DND-41 (cell line): Measurements from ENCODE around the gene DLGAP1.

Experiments
- EZH2 ChIP-seq: IDR thresholded peaks from 3 replicates; pipeline ENCODE4 v1.6.1; 2012; ENCODE audit warnings: borderline replicate concordance, low read depth, mild to moderate bottlenecking, moderate library complexity, low read length, inconsistent platforms; ENCODE audit not compliant: severe bottlenecking
- TF ChIP-seq, protein P1 (sequence below): IDR thresholded peaks from 2 replicates; pipeline ENCODE4 v1.5.1; 2012; ENCODE audit warnings: borderline replicate concordance, low read length, moderate library complexity, mild to moderate bottlenecking; ENCODE audit not compliant: poor library complexity, severe bottlenecking; ENCODE audit errors: extremely low read depth

DNA sequence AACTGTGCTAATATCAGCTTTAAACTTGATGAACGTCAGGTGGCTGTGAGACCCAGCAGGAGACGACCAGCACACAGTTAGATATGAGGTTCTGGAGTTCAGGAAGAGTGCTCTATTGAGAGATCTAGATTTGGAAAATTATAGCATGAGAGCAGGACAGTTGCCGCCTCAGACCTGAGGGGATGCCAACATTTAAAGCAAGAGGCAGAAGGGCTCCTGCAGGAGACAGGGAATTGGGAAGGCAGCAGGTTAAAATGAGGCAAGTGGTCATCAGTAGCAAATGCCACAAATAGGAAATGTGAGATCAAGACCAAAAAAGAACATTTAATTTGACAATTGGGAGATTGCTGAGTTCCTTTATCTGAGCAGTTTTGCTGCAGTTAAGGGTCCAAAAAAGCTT lies 533.3 kb downstream of the DLGAP1 start:
- TF ChIP-seq, protein P1, sequence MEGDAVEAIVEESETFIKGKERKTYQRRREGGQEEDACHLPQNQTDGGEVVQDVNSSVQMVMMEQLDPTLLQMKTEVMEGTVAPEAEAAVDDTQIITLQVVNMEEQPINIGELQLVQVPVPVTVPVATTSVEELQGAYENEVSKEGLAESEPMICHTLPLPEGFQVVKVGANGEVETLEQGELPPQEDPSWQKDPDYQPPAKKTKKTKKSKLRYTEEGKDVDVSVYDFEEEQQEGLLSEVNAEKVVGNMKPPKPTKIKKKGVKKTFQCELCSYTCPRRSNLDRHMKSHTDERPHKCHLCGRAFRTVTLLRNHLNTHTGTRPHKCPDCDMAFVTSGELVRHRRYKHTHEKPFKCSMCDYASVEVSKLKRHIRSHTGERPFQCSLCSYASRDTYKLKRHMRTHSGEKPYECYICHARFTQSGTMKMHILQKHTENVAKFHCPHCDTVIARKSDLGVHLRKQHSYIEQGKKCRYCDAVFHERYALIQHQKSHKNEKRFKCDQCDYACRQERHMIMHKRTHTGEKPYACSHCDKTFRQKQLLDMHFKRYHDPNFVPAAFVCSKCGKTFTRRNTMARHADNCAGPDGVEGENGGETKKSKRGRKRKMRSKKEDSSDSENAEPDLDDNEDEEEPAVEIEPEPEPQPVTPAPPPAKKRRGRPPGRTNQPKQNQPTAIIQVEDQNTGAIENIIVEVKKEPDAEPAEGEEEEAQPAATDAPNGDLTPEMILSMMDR = no peak
- TF ChIP-seq EZH2 = no peak
